Left lung (tissue), 10 donors: ENCODE results near the gene COL26A1. TPM values are rescaled to one million over a fixed set of nuclear protein-coding genes. Genes with fewer than 3 reads are reported as not detected.

Experiments used
- ATAC-seq: fragments of 200-7000 bp; cut with Tn5 transposase; one replicate; pipeline ENCODE4 v1.9.1; 2020; ENCODE audit warnings: moderate library complexity
- DNase-seq, 4 donors: peaks; one replicate each; pipeline ENCODE4 v3.0.0-alpha.2; 2013 to 2020
- H3K27ac ChIP-seq, 2 donors: fragments of 200-600 bp; sonication (generic) in 1 of 2; one replicate each; pipeline versions ENCODE4 v1.5.0 to v1.8.0; 2020 to 2021
- H3K27me3 ChIP-seq, 2 donors: fragments of 200-600 bp; sonication (generic) in 1 of 2; one replicate each; pipeline versions ENCODE4 v1.5.0 to v1.8.0; 2020 to 2021
- H3K36me3 ChIP-seq, 2 donors: fragments of 200-600 bp; sonication (generic) in 1 of 2; one replicate each; pipeline versions ENCODE4 v1.5.0 to v1.8.0; 2020 to 2021
- H3K4me1 ChIP-seq, 2 donors: fragments of 200-600 bp; one replicate each; pipeline ENCODE4 v1.8.0; 2021
- H3K4me3 ChIP-seq, 2 donors: fragments of 200-600 bp; sonication (generic) in 1 of 2; one replicate each; pipeline versions ENCODE4 v1.5.0 to v1.8.0; 2020 to 2021; ENCODE audit warnings: mild to moderate bottlenecking in 1 of 2
- H3K9me3 ChIP-seq, 2 donors: fragments of 200-600 bp; sonication (generic) in 1 of 2; one replicate each; pipeline versions ENCODE4 v1.5.0 to v1.8.0; 2020 to 2021
- intact Hi-C, 2 donors: fragments of 100-400 bp; cut with DNase I; formaldehyde crosslinking; loops; one replicate each; pipeline versions ENCODE4 v1.11.2 to v1.14.2; 2022
- polyA plus RNA-seq, 6 donors: library from polyadenylated mRNA; unstranded; fragments of 120-200 nt; gene quantifications; one replicate each; pipeline ENCODE4 v1.2.1, GENCODE V29; 2013; ENCODE audit not compliant: insufficient read length in 6 of 6
- total RNA-seq, 2 donors: library from RNA; stranded (reverse); fragmentation: NEBNext Ultra II Directional; extraction: Animal tissue kit (Norgen Biotek cat#: 25700); gene quantifications; one replicate each; pipeline ENCODE4 v1.2.1, GENCODE V29; 2021
- TF ChIP-seq, protein P1 (sequence below), 2 donors: fragments of 200-600 bp; sonication (generic) in 1 of 2; IDR thresholded peaks; one replicate each; pipeline versions ENCODE4 v1.5.0 to v1.8.0; 2021; ENCODE audit warnings: antibody characterized with exemption in 2 of 2
- donor health status: DM: no; HTN: yes; CAD: no.
- donor health status: DM: no; HTN: no; CAD: no.

COL26A1 gene
- total and polyA plus RNA-seq, 8 donors: 0.76 to 7.7 (median 7.1) TPM; not detected in 1

GRCh38 chr7:101529560-101529959, 166.9 kb downstream of the COL26A1 start:
- Histone ChIP-seq H3K4me3 (no peak overlapping the region), H3K27ac (no peak overlapping the region), H3K36me3 (no peaks in the 10 kb centered on the region), H3K4me1 (peaks cover 0 to 7% of the 10 kb centered on the region in 2 donors), H3K27me3 (peaks cover 0 to 8% of the 10 kb centered on the region in 2 donors), H3K9me3 (no peaks in the 10 kb centered on the region)
- ATAC-seq (no peak), DNase-seq (no peak)
- TF ChIP-seq, protein P1, sequence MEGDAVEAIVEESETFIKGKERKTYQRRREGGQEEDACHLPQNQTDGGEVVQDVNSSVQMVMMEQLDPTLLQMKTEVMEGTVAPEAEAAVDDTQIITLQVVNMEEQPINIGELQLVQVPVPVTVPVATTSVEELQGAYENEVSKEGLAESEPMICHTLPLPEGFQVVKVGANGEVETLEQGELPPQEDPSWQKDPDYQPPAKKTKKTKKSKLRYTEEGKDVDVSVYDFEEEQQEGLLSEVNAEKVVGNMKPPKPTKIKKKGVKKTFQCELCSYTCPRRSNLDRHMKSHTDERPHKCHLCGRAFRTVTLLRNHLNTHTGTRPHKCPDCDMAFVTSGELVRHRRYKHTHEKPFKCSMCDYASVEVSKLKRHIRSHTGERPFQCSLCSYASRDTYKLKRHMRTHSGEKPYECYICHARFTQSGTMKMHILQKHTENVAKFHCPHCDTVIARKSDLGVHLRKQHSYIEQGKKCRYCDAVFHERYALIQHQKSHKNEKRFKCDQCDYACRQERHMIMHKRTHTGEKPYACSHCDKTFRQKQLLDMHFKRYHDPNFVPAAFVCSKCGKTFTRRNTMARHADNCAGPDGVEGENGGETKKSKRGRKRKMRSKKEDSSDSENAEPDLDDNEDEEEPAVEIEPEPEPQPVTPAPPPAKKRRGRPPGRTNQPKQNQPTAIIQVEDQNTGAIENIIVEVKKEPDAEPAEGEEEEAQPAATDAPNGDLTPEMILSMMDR (IDR thresholded peaks at IDR 0.05): no peak
- intact Hi-C loops: no loop called here

DNA sequence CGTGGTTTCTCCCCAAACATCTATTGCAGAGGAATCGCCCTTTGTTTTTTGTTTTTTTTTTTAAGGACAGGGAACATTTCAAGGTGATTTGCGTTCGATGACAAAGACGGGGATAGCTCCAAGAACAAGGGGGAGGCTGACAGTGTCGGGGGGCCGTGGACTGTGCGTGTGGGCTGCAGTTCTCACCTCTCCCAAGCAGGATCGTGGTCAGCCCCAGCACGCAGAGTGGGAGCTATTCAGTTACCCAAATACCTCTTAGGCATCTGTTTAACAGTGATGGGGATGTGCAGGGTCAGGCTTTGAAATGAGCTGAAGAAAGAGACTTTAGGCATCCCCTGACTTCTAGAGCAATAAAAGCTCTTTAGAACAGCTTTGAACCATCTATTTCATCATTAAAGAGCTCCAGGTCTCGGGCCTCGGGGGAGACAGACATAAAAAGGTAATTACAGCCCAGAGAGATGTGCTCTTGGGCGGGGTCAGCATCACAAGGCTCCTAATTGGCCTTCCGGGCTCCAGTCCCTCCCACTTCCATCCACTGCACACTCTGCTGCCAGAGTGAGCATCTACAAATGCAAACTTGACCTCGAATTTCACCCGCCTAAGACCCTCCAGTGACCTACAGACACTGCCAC, 169.2 kb downstream of the COL26A1 start:
- no peak overlapping the region for H3K4me3 ChIP-seq
- no peaks in the 10 kb centered on the region for H3K9me3 ChIP-seq
- no peak for ATAC-seq
- TF ChIP-seq, protein P1 (IDR thresholded peaks at IDR 0.05): no peak
- H3K27ac ChIP-seq: no peak overlapping the region
- DNase-seq: no peak
- intact Hi-C loops: no loop called here
- H3K4me1 ChIP-seq: peaks cover 0 to 7% of the 10 kb centered on the region in 2 donors
- no peaks in the 10 kb centered on the region for H3K36me3 ChIP-seq
- H3K27me3 ChIP-seq: peaks cover 0 to 13% of the 10 kb centered on the region in 2 donors

DNA sequence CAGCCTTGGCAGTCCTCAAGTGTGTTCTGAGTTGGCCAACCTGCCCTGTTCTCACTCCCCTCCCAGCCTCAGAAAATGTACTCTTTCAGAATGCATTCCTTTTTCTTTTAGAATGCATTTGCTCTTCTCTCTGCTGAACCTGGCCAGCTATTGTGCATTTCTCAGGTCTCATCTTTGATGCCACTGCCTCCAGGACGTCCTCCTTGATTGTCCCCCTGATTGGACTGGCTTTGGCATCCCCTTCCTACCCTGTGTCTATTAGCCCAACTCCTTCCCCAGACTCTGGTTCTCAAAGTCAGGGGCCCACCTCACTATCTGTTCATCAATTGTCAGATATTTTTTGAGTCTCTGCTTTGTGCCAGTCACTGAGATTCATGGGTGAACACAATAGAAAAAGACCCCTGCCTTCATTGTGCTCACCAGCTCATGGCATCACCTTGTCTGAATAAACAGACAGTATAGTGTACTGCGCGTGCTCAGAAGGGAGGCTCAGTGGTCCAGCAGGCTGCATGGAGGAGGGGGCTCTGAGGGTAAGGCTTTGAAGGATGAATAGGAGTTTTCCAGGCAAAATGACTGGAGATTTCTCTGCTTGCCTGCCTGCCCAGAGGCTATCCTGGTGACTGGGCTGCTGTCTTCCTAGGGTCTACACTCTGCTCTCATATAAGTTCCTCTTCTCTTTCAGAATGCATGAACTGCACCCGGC, 169.9 kb downstream of the COL26A1 start:
- Histone ChIP-seq H3K4me1 (peaks cover 0 to 6% of the 10 kb centered on the region in 2 donors), H3K27me3 (peaks cover 0 to 13% of the 10 kb centered on the region in 2 donors), H3K27ac (no peak overlapping the region), H3K9me3 (no peaks in the 10 kb centered on the region), H3K36me3 (no peaks in the 10 kb centered on the region), H3K4me3 (no peak overlapping the region)
- TF ChIP-seq, protein P1 (IDR thresholded peaks at IDR 0.05): no peak
- intact Hi-C loops: no loop called here
- no peak for ATAC-seq
- no peak for DNase-seq

GRCh38 chr7:101533103-101533465, 170.4 kb downstream of the COL26A1 start:
- ATAC-seq (no peak), DNase-seq (no peak)
- Histone ChIP-seq H3K4me3 (no peak overlapping the region), H3K4me1 (peaks cover 0 to 1% of the 10 kb centered on the region in 2 donors), H3K9me3 (no peaks in the 10 kb centered on the region), H3K27me3 (peaks cover 0 to 13% of the 10 kb centered on the region in 2 donors), H3K27ac (no peak overlapping the region), H3K36me3 (no peaks in the 10 kb centered on the region)
- intact Hi-C loops: no loop called here
- TF ChIP-seq, protein P1 (IDR thresholded peaks at IDR 0.05): no peak

- Histone ChIP-seq H3K9me3 (no peaks in the 10 kb centered on the region), H3K27ac (no peak overlapping the region), H3K4me1 (peaks cover 0 to 3% of the 10 kb centered on the region in 2 donors), H3K36me3 (no peaks in the 10 kb centered on the region), H3K4me3 (no peak overlapping the region), H3K27me3 (peaks cover 0 to 13% of the 10 kb centered on the region in 2 donors)
- ATAC-seq (no peak), DNase-seq (no peak)
- intact Hi-C loops: no loop called here
- TF ChIP-seq, protein P1 (IDR thresholded peaks at IDR 0.05): no peak
Observed at GRCh38 chr7:101534015-101534803, 171.5 kb downstream of the COL26A1 start.
